Anterior cingulate cortex (tissue), 58 donors: ENCODE data around the gene CELSR1.

Experiments used
- DNase-seq, 58 donors: peaks; one replicate each; lab custom pipeline; 2025; lab: John Stamatoyannopoulos, UW

The CELSR1 gene

DNA sequence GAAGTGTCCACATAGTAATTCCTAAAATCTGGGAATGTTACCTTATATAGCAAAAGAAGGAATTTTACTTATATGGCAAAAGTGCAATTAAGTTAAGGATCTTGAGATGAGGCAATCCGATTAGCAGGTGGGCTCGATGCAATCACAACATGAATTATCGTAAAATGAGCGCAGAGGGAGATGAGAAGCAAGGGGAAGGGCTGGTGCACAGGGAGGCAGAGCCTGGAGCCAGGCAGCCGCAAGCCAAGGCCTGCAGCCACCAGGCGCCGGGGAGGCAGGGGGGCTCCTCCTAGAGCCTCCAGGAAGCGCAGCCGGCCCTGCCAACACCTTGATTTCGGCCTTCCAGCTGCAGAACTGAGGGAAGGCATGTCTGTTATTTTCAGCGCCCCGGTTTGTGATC is 85.7 kb downstream of the CELSR1 start:
- no peak for DNase-seq

DNA sequence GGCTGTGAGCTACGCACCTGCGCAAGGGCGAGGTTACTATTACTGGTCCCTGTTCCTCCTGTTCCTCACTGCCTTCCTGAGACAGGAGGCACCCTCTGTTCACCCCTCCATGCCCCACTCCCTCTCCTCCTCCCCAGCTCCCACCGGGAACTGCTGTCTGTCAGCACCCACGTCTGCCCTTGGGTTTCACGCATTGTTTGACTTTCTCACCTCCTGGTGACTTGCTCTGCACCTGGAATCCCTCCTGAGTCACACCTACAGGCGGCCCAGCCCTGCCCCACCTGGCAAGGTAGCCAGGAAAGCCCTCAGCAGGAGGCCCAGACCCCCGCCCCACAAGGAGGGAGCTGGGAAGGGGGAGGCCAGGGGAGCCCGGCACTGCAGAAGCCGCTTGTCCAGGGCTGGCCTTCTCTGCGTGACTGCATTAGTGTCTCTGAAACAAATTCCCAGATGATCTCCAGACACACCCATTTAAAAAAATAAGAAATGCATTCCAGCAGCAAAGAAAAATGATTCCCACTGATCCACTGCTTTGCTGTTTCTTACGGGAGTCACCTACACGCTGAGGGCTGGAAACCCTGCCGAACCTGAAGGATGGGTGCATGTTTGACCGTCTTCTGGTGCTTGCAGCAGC is 86.4 kb downstream of the CELSR1 start:
- no peak for DNase-seq

DNA sequence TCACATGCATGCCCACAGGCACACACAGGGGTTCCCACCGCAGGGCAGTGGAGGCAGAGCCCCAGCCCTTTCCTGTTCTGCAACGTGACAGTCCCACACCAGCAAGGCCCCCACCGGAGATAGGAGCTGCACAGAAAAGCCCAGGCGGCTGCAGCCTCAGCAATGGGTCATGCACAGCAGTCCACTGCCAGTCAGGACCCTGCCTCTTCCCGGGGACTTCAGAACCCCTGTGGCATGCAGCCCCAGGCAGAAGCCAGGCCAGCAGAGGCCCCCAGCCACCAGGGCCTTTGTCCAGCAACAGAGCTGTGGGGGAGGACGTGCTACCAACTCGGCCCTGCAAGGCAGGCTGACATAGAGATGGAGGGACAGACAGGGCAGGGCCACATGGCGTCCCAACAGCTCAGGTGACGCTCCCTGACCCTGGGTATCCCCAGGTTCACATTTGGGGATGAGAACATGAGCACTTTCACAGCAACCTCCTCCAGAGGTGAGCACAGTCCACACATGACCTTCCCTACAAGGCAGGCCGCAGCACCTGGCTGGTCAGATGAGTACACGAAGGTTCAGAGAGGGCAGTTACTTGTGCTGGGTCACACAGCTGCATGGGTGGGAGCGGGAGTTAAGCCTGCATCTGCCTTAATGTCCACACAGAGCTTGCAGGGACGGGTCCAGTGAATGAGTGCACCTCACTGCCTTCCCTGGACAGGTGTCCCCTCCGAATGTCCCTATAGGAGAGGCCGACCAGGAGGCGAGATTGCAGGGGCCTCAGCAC is 87.3 kb downstream of the CELSR1 start:
- no peak for DNase-seq

DNA sequence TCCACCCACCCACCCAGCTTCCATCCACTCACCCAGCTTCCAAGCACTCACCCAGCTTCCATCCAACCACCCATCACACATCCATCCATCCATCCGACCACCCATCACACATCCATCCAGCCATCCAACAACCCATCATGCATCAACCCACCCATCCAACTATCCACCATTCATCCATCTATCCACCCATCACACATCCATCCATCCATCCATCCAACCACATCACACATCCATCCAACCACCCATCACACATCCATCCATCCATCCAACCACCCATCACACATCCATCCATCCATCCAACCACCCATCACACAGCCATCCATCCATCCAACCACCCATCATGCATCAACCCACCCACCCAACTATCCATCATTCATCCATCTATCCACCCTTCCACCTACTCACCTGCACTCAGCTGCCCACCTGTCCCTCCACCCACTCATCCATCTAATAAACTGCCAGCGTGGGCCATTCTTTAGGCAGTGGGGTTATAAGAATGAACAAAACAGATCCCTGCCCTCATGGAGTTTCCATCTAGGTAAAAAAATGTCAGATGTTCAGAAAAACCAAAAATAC is 88.2 kb downstream of the CELSR1 start:
- DNase-seq: no peak

DNA sequence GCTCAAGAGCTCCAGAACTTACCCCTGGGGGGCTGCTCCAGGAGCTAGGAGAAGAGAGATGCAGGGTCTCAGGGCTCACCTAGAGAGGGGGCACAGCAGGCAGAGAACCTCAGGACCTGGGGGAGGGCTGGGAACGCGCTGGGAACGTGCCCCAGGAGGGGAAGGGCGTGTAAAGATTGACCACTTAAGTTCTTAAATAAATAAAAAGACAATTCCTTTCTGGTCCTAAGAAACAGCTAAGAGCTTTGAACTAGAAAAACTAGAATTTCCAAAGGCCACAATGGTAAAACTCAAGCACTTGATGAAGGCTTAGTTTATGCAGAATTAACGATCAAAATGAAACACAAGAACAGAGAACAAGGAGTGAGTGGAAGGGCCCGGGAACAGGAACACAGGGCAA is 89.1 kb downstream of the CELSR1 start:
- DNase-seq: no peak

DNA sequence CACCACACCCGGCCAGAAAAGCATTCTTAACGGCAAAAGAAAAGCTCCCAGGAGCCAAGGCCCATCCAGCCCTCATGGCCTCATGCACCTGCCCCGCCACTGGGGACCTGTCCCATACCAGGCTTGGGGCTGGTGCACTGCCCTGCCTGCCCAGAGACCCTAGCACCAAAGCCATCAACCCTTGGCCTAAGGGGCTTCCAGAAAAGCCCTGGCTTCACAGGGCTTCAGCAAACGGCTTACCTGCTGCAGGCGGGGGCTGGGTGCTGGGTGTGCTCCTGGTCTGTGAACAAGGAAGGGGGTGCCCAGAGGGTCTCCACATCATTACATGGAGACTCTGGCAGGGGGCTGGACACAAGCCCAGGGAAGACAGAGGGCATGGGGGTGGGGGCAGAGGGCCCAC is 89.5 kb downstream of the CELSR1 start:
- DNase-seq: no peak

DNA sequence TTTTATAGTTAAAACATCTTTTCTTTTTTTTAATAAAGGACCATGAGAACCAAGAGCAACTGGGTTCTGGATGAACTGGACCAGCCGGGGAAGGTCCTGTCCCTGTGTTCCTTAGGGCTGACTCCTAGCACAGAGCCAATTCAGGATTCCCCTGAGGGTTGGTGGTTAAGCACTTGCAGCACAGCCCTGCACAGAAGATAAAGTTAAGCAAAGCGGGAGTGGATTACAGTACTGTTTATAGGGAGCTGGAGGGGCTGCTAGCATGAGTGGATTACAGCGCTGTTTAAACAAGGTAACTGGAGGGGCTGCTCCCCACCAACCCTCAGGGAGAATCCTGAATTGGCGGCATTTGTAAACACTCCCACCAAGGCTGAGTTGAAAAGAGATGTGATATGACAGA is 90.6 kb downstream of the CELSR1 start:
- DNase-seq: no peak

DNA sequence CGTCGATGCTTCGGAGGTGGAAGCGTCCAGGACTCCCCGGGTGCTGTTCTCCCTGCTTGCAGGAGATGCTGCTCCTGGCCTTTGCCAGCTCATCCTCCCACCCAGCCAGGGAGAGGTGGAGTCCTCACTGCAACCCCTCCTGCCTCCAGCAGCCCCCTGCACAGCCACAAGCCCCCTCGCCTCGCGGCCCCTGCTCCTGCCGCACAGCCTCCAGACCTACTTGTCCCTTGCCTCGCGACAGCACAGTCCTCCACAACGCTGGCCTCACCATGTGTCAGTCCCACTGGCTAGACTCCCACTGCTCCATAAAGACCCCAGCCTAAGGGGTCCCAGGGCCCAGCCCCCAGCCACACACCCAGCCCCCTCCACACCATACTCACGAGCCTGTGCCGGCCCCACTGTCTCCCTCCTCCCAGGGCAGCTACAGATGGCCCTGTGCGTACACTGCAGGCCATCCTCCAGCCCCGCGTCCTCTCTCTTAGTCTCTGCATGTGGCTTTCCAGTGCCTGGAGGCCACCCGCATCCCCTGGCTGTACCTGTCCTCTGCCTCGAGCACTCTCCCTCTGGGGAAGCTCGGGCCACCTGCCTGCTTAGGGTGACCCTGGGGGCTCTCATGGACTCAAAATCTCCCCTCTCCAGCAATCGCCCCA is 91.5 kb downstream of the CELSR1 start:
- DNase-seq: no peak

DNA sequence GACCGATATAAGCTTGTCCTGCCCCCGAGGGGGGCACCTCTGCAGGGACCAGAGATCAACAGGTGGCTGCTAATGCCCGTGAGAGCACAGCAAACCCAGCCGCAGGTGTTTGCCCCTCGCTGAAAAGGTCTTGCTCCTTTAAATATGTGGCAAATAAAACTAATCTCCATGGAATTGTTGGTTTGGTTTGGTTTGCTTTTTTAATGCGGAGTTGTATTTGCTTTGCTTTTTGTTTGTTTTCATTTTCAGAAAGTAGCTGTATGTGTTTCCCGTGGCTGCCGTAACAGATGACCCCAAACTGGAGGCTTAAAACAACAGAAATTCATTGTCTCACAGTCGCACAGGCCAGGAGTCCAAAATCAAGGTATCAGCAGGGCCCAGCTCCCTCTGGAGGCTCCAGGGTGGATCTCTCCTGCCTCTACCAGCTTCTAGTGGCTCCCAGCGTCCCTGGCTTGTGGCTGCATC is 93.0 kb downstream of the CELSR1 start:
- no peak for DNase-seq

DNA sequence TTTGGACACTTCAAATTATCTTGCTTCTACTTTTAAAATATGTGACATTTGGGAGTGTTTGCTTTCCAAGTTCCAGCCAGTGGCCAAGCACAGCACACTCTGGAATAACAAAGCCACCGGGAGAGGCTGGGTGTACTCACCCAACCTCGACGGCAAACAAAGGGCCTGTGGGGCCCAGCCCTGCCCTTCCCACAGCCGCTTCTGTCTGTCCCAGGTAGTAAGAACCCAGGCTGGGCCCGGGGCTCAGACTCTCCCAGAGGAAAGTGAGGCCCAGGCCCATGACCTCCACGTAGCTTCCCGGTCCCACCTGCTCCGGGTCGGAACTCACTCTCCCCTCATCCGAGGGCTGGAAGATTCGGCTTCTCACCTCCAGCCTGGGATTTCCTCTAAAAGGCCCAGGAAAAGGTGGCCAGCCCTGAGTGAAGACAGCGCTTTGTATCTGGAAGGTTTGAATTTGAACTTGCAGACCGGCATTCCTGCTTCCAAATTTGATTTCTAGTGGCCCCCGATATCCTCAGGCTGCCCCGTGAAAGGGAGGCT is 93.5 kb downstream of the CELSR1 start:
- DNase-seq: no peak

DNA sequence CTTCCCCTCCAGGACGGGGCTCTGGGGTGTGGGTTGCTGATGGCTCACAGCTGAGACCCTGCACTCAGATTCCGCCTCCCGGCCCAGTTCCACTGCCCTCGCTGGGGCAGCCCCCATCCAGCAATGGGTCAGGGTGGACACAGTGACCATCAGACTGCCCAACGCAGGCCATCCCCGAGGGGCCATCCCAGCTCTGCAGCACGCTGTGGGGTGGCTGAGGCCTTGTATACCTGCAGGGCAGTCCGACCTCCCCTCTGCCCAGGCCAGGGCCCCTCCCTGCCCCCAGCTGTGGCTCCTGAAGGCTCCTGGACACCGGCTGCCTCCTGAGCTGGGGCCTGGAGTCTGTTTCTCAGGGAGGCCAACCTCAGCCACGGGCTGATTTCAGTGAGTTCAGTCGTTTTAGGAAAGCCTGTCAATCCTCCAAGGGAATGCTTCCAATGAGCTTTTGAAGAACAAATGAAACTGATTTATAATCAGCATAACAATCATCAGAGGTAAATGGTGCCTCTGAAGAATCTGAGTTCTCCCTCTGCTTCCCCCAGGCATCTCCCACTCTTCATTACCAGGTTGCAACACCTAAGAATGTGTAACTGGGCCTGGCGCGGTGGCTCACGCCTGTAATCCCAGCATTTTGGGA is 95.1 kb downstream of the CELSR1 start:
- DNase-seq: no peak

DNA sequence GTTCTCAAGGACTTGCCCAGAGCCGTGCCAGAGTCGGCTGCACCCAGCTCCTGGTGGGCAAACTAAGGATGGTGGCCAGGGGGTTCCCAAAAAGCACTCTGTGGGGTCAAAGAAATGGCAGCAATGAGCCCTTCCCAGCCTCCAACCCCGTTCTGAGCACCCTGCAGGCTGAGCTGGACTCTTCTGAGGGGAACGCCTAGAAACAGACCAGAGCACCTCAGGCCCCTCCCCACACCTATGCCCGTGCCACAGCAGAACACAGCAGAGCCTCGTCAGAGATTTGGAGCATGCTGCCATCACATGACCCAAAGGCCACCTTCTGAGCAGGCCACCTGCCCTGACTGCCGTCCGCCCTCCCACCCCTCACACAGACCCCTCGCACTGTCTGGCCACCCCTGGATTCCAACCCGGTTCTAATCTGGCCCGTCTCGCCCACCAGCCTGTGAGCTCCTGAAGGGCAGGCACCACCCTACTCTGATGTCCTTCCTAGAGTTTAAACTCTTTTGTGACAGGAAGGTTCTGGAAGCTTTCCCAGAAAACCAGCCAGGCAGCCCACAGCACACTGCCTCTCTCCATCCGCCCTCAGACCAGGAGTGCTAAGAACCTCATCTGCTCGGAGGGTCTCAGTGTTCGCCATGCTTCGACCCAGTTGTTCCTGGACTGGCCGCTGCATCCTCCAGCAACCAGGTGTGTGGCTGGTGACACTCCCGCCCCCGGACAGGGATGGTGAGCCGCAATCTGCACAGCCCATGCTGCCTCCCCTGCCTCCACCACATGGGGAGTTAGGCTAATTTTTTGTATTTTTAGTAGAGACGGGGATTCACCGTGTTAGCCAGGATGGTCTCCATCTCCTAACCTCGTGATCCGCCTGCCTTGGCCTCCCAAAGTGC is 97.6 kb downstream of the CELSR1 start:
- no peak for DNase-seq

DNA sequence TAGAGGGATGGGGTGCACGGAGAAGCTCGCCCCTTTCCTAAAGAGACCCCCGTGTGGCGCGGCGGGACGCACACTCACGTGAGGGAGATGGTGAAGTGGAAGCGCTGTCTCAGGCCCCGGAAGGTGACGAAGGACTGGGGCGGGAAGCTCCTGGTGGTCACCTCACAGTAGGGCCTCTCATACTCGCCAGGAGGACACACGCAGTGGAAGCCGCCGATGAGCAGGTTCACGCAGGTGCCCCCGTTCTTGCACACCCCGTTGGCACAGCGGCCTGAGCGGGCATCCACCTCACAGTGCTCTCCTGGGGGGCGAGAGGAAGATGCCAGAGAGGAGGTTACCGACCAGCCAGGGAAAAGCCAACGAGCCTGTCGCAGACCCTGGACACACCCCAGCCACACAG is 98.3 kb downstream of the CELSR1 start:
- DNase-seq: no peak

DNA sequence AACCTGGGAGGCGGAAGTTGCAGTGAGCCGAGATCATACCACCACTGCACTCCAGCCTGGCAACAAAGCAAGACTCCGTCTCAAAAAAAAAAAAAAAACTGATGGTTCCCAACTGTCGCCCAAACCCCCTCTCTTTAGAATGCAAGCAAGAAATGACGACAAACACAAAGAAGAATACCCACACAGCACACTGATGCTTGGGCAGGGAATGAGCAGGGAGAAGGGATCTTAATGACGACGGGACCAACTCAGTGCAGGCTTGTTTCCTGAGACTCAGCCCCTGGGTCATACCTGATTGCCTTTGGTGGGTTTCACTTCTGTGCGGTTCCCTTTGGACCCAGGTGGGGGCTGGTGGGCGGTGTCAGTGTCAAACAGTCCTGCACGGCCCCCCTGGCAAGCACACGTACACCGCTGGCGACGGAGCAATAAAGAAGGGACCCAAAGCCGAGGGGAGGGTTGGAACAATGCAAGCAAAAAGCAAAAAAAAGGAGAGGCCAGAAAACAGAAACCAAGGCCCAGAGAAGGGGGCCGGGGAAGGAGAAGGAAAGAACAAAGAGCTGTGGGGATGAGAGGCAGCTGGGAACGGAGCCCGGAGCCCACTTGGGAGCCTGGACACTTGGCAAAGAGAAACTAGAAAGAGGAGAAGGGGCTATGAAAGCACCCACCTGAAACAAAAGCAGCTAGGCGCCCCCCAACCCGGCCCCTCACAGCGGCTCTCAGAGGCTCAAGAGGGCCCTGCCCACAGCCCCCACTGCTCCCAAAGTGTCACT is 99.6 kb downstream of the CELSR1 start:
- no peak for DNase-seq

DNA sequence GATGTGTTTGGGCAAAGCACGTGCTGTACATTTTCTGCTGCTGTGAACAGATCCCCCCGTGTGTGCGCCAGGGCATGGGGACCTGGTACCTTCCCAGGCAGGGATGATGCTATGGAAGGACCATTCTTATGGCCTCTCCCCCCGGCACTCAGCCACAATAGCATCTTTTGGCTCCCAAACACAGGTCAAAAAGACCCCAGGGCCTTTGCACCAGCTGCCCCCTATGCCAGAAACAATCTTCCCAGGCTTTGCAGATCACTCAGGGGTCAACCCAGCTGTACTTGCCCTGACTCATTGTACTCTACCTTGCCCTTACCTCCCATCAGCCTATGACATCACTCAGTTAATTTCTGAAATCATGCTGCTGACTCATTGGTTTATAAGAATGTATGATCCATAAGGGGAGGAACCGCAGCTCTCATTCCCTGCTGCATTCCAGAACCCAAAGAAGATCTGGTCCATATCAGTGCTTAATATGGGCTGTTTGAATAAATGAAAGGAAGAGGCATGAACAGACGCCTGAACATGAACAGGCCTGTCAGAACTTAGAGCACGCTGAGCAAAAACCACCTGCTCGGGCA is 100.7 kb downstream of the CELSR1 start:
- DNase-seq: no peak

DNA sequence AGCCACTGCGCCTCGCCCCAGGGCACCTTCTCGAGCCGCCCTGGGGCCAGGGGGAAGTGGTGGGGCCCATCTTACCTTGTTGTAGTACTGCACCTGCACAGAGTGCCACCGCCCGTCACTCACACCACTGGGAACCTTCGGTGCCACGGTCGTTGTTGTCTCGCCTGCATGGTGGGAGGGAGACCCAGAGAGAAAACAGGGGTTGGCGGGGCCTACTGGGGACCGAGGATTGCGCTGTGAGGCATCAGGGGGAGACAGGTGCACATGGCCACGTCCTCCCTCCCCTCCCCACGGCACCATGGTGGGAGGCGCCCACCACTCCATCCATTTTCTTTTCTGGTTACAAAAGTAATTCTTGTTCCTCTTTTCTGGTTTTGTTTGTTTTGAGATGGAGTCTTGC is 104.1 kb downstream of the CELSR1 start:
- DNase-seq: no peak

DNA sequence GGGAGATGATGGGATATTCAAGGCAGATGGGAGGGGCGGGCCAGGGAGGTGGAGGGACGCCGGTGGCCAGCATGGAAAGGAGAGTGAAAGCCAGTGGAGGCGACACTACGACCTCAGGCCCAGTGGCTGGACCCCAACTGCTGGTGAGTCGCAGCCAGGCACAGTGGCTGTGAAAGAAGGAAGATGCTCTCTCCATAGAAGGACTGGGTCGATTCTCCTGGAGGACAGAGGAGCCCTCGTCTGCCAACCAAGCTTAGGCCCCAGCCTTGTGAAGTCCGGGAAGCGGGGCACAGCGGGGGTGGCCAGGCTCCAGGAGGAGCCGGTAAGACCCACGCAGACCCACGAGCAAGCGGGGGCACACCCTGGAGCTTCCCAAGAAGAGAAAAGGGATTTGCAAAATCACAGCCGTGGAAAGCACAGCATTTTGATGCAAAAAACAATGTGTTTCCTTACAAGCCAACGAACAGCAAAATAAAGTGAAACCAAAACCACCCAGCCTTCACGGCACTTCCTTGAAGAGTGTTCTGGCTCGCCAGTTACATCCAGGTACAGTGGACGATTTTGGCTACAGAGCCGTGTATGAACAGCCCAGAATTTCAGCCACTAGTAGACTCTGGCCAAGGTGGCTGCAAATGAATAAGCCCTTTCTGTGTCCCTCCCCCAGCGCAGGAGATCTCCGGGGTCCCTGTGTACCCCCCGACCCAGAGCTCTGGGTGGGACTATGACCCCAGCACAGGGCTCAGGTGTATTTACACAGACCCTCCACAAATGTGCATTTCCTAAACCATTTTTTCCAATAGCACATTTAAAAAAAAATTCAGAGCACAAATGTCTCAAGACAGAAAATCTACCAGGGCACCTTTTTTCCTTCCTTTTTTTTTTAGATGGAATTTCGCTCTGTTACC is 105.0 kb downstream of the CELSR1 start:
- DNase-seq: no peak
